Nucleus accumbens (tissue), 56 donors: ENCODE measurements around the gene PRKACB.
"Not testable (repeated sequence)": the region's sequence is repeated elsewhere in the genome, so short reads cannot be mapped to it uniquely, and the experiment has no call there.

Experiments used
- DNase-seq, 56 donors: peaks; one replicate each; lab custom pipeline; 2025; lab: John Stamatoyannopoulos, UW

Gene PRKACB

DNA sequence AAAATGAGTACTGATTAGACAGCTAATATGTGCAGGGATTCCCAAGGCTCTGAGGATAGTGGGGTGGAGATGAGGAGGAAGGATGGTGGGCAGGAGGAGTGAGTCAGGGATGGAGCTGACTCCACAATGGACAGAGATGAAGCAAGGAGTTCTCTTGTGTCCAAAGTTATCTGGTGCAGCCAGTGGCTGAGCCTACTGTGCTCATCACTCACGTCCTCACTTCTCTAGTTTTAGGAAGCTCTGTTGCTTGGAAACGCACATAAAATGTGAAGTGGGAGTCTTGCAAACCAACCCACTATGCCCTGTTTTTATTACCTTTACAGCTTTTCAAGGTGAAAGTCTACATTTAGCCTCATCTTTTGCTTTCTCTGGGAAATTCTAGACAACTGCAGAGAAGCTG lies 120.9 kb downstream of the PRKACB start:
- DNase-seq = peak in 8 of 56 donors; percentile 1 to 49 (median 30)

DNA sequence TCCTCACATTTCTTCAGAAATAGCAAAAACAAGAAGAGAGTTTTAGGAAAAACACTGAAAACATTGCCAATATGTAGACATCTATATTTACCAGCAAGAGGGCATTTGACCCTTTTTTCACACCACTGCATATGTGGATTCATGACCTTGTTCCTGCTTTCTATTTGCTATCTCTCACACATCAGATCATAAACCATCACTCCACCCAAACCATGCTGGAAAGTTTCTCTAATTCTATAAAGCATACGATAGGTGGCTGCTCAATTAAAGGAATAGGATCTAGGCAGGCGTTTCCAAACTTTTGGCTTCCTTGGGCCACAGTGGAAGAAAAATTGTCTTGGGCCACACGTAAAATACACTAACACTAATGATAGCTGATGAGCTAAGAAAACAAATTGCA lies 121.8 kb downstream of the PRKACB start:
- no peak for DNase-seq

DNA sequence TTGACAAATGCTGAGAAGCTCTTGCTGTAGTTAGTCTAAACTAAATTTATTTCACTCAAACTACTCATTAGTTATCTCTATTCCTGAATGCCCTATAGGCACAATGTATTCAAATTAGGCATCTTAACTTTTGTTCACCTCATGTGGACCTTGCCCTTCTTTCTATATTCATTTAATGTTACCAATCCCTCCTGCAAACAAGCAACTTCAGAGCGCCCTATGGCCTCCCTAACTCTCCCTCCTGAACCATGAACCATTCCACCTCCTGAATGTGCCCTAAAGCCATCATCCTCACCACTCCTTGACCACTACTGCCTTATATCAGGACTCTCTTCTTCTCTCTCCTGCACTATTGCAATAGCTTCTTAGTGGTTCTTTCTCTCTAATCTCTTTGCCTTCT lies 122.7 kb downstream of the PRKACB start:
- no peak for DNase-seq

DNA sequence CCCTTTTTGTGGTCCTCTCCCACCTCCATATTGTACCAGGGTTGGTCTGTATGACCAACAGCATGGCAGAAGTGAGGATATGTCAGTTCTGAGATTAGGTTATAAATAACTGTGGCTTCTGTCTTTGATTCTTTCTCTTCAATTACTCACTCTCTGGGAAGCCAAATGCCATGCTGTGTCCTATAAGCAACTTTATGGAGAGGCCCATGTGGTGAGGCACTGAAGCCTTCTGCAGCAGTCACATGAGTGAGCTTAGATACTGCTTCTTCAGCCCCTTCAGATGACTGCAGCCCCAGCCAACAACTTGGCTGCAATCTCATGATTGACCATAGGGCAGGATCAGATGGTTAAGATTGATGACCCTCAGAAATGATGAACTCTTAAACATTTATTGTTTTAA lies 123.4 kb downstream of the PRKACB start:
- no peak for DNase-seq

DNA sequence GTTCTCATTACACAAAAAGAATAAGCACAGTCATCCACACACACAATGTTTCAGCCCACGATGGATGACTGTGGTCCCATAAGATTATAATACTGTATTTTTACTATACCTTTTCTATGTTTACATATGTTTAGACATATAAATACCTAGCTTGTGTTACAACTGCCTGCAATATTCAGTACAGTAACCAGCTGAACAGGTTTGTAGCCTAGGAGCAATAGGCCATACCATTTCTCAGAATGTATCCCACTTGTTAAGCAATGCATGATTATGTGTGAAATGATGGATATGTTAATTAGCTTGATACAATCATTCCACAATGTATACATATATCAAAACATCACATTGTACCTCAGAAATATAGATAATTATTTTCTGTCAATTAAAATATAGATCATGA lies 124.3 kb downstream of the PRKACB start:
- no peak for DNase-seq

DNA sequence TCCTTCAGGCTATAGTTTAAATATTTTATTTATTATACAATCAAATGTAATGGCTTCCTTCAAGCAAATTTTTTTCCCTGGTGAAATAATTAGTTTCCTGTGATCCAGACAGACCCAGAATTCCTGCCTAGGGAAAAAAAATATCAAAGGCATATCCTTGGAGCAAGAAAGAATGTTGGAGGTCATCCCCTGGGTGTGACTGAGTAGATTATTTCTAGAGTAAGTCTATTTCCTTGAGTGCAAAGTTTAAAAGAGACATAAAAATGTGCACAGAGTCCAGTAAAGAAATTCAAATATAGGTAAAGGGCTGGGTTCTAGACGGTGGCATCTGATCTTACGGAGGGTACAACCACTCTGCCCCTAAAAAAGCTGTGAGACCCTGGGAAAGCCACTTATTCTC lies 125.2 kb downstream of the PRKACB start:
- no peak for DNase-seq

DNA sequence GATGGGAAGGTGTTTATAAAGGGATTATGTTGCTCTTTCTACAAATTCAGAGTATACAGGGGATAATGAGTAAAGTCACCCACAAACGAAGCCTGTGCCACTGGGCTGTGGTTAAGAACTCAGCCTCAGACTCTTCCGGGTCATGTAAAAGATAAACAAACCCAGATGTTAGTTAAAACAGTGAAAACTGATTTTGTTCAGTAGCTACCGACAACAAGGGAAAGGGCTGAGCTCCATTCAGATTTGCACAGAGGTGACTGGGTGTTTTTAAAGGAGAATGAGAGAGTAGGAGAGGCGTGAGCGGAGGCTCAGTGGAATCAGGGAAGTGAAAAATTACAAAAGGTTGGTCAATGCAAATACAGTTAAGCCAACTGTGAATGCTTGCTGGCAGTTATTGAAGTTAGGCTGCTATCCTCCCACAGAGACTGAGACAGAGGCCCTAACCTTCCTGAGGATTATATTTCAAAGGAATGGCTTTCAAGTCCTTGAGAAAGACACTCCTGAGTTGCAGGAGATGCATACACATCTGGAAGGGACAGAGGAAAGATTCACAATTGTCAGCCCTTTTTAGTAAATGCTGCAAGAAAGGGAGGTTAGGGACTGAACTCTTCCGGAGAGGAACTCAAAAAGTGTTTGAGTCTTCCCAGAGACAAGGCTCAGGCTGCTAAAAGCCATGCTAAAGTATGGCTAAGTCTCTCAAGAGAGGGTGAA lies 127.5 kb downstream of the PRKACB start:
- DNase-seq = no peak

DNA sequence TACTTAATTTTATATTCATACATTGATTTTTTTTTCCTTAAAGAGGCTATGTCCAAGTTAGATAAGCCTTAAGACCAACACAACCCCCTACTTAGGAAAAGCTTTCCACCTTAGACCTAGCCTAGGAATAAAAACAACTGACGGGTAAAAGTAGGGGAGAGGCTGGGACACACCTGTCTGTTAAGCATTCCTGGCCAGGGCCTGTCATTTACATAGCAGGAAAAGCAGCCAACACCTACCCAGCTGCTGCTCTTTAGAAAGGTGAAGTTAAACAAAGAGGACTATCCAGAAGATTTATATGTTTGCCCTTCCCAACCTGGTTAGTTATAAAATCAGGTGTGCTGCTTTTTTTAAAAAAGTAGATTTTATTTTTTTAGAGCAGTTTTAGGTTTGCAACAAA lies 128.3 kb downstream of the PRKACB start:
- DNase-seq = no peak

DNA sequence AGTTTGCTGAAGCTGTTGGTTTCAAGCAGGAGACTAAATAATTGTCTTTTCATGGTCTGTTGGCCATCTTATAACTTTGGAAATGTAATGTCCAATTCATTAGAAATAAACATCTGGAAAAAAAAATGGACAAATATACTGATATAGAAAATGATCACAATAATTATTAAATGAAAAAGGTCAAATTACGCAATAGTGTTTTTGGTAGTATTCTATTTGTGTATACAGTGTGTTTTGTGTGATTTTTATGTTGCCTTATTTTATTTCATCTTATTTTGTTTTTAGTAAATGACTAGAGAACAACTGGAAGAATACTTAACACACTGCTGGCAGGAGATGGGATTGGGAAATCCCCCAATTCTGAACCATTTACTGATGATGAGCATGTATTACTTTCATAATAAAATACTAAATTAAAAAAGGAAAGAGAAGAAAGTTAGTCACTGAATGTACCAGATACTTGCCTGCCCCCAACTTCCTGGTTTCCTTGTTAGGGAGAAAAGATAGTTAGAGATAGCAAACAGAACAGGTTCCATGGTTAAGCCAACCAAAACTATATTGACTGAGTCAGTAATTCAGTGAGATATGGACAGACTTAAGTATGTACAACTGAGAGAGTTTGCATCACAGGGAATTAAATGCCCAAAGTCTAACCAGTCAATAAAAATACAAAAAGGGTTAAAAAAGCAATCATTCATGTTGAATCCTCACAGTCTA lies 133.4 kb downstream of the PRKACB start:
- DNase-seq = no peak

DNA sequence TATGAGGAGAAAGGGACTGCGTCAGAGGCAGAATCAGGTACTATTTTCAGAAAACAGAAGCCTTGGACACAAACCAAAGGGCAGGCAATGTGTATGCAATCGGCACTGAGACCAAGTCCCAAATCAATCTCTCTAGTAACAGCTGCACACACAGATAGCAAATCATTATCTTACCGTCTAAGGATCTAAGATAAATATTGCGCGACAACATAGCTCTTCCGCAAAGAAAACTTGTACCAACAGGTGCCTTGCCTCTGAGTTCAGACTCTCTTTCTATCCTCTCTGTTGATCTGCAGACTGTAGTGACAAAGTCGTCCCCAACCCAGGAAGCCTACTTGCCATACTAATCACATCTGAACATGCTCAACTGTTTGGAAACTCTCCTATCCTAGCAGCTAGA lies 134.8 kb downstream of the PRKACB start:
- DNase-seq = no peak

DNA sequence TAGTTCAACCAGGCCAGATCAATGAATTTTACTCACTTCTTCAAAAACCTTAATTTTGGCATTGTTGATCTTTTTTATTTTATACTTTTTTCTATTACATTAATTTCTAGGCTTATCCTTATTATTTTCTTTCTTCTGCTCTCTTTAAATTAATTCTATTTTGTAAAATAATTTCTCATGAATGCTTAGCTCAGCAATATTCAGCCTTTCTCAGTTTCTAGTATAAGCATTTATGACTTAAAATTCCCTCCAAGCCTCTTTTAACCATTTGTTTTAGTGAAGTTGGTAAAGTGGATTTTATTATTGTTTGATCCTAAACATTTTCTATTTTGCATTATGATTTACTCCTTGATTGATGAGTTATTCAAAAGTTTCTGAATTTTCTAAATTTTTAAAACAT lies 136.8 kb downstream of the PRKACB start:
- DNase-seq = no peak

DNA sequence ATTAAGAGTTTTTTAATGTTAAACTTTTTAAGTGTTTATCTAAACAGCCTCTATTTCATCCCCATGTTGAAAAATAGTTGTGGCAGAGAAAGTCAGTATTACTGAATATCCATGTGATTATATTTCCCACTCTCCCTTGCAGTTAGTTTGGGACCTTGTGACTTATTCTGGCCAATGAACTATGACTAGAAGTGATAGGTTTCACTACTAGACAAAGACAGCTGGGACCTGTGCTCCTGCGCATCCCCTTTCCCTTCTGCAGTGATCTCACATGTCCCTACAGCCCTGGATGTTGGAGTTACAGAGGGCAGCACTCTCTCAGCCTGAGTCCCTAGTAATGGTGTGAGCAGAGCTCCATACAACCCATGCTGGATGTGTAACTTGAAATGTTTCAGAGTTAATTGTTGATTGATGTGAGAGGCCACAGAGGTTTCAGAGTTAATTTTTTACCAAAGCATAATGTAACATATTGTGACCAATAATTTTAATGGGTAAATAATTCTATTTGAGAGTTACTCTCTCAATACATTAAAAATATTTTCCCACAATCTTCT lies 138.8 kb downstream of the PRKACB start:
- no peak for DNase-seq

DNA sequence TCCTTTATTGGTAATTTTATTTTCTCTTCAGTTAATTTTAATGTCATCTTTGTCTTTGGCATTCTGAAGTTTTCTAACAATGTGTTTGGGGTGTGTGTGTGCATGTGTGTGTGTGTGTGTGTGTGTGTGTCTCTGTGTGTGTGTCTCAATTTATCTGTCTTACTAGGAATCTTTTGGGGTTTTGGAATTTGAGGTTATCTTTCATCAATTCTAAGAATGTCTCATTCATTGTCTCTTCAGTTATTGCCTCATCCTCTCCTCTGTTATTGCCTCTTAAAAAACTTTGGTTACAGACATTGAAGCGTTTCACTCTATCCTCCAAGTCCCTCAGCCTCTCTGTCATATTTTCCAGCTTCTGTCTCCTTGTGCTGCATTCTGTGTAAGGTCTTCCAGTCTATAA lies 139.3 kb downstream of the PRKACB start:
- DNase-seq = no peak

DNA sequence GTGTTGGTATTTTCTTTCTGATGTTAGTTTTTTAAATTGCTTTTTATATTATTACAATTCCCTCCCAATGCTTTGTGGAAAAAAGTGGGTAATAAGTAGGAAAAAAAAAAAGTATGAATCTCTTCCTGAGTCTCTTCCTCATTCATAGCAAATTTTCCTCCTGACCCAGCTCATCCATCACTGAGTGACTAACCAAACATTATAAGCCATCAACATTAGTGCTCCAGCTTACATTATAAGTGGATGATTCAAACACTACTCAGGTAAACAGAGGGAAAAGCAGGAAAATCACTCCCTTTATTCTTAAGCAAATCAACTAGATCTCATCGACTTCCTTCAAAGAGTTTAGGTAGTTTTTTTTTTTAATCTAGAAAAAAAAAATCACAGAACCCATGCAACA lies 142.0 kb downstream of the PRKACB start:
- DNase-seq = no peak

DNA sequence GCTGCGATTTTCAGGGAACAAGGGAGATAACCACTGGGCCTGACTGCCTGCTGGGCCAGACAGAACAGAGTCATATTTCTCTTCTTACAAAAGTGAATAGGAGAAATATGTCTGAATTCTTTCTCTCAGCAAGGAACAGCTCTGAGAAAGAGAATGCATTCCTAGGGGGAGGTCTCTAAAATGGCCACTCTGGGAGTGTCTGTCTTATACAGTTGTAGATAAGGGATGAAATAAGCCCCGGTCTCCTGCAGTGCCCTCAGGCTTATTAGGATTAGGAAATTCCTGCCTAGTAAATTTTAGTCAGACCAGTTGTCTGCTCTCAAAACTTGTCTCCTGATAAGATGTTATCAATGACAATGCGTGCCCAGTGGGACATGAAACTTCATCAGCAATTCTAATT lies 143.3 kb downstream of the PRKACB start:
- DNase-seq = not testable (repeated sequence)
